Neural progenitor cell (in vitro differentiated cells): ENCODE data around the gene ALDH8A1. TPM values are rescaled to one million over a fixed set of nuclear protein-coding genes. Genes with fewer than 3 reads are reported as not detected.

Experiments used
- DNase-seq: peaks from one replicate; pipeline ENCODE4 v3.0.0-alpha.2; 2016; ENCODE audit warnings: low spot score
- H2AFZ ChIP-seq: fragments of 200-600 bp; sonication (generic); replicated peaks from 2 replicates; pipeline ENCODE4 v1.6.1; 2016; ENCODE audit warnings: antibody characterized with exemption
- H3F3A ChIP-seq: fragments of 200-600 bp; sonication (generic); 2 replicates; pipeline ENCODE4 v1.6.1; 2016; ENCODE audit warnings: antibody characterized with exemption, low read depth
- H3K27ac ChIP-seq: fragments of 200-600 bp; sonication (generic); 2 replicates; pipeline ENCODE4 v1.5.1; 2016; ENCODE audit warnings: mild to moderate bottlenecking
- H3K27me3 ChIP-seq: fragments of 200-600 bp; sonication (generic); 2 replicates; pipeline ENCODE4 v1.6.1; 2016; ENCODE audit warnings: mild to moderate bottlenecking, moderate library complexity
- H3K36me3 ChIP-seq: fragments of 200-600 bp; sonication (generic); 2 replicates; pipeline ENCODE4 v1.5.1; 2016
- H3K4me1 ChIP-seq: fragments of 200-600 bp; sonication (generic); 2 replicates; pipeline ENCODE4 v1.6.1; 2016; ENCODE audit warnings: mixed run types
- H3K4me2 ChIP-seq: fragments of 200-600 bp; sonication (generic); 2 replicates; pipeline ENCODE4 v1.6.1; 2016
- H3K4me3 ChIP-seq: fragments of 200-600 bp; sonication (generic); 2 replicates; pipeline ENCODE4 v1.5.1; 2016
- H3K79me2 ChIP-seq: fragments of 200-600 bp; sonication (generic); 2 replicates; pipeline ENCODE4 v1.6.1; 2016; ENCODE audit warnings: low read depth
- H3K9ac ChIP-seq: fragments of 200-600 bp; sonication (generic); 2 replicates; pipeline ENCODE4 v1.6.1; 2016
- H3K9me3 ChIP-seq: fragments of 200-600 bp; sonication (generic); 2 replicates; pipeline ENCODE4 v1.5.1; 2016; ENCODE audit warnings: low read depth
- H4K20me1 ChIP-seq: fragments of 200-600 bp; sonication (generic); 2 replicates; pipeline ENCODE4 v1.6.1; 2016; ENCODE audit warnings: low read depth
- H3K27ac Mint-ChIP-seq: 3 replicates; pipeline ENCODE4 v1.8.0; 2021; ENCODE audit warnings: mixed read lengths
- H3K27me3 Mint-ChIP-seq: 2 replicates; pipeline ENCODE4 v1.8.0; 2022; ENCODE audit warnings: low read depth, mild to moderate bottlenecking, inconsistent platforms, moderate library complexity, mixed read lengths; ENCODE audit not compliant: insufficient read depth
- H3K36me3 Mint-ChIP-seq: 3 replicates; pipeline ENCODE4 v1.8.0; 2021; ENCODE audit warnings: mixed read lengths
- H3K4me1 Mint-ChIP-seq: 3 replicates; pipeline ENCODE4 v1.8.0; 2021; ENCODE audit warnings: mixed read lengths
- H3K4me3 Mint-ChIP-seq: 3 replicates; pipeline ENCODE4 v1.8.0; 2021; ENCODE audit warnings: mild to moderate bottlenecking, moderate library complexity, mixed read lengths
- H3K9me3 Mint-ChIP-seq: 3 replicates; pipeline ENCODE4 v1.8.0; 2020; ENCODE audit warnings: mixed read lengths
- CTCF ChIP-seq: fragments of 200-600 bp; sonication (generic); IDR thresholded peaks from 2 replicates; pipeline ENCODE4 v1.5.1; 2017; ENCODE audit warnings: antibody characterized with exemption, mild to moderate bottlenecking
- EZH2 ChIP-seq: fragments of 200-600 bp; sonication (generic); IDR thresholded peaks from 2 replicates; pipeline ENCODE4 v1.6.1; 2017; ENCODE audit warnings: antibody characterized with exemption, mild to moderate bottlenecking, moderate library complexity
- EZH2phosphoT487 ChIP-seq: fragments of 200-600 bp; sonication (generic); IDR thresholded peaks from 2 replicates; pipeline ENCODE4 v1.6.1; 2017; ENCODE audit warnings: antibody characterized with exemption
- total RNA-seq: library from RNA; depleted of rRNA; stranded (reverse); fragments of >200 nt; gene quantifications from 2 replicates; pipeline ENCODE4 v1.2.3, GENCODE V29; 2015; ENCODE audit warnings: low replicate concordance

ALDH8A1 gene
- total RNA-seq, 1 donor from 2014 or later: not detected

GRCh38 chr6:134884752-134885151, 65.1 kb downstream of the ALDH8A1 start:
- Histone ChIP-seq H3K9ac (no peak overlapping the region), H3K4me2 (no peak overlapping the region), H2AFZ (no peak overlapping the region), H3K27me3 (no peaks in the 10 kb centered on the region), H3K9me3 (no peaks in the 10 kb centered on the region), H4K20me1 (no peaks in the 10 kb centered on the region), H3F3A (no peaks in the 10 kb centered on the region), H3K36me3 (no peaks in the 10 kb centered on the region), H3K4me1 (no peaks in the 10 kb centered on the region), H3K4me3 (no peak overlapping the region), H3K27ac (no peak overlapping the region), H3K79me2 (no peaks in the 10 kb centered on the region)
- no peak for DNase-seq
- no peak for TF ChIP-seq CTCF
- H3K27ac Mint-ChIP-seq: no peak overlapping the region
- no peak overlapping the region for H3K4me3 Mint-ChIP-seq
- H3K9me3 Mint-ChIP-seq: no peaks in the 10 kb centered on the region
- H3K36me3 Mint-ChIP-seq: no peaks in the 10 kb centered on the region
- peaks cover 2% of the 10 kb centered on the region for H3K27me3 Mint-ChIP-seq
- no peaks in the 10 kb centered on the region for H3K4me1 Mint-ChIP-seq

GRCh38 chr6:134883314-134883713, 66.6 kb downstream of the ALDH8A1 start:
- no peaks in the 10 kb centered on the region for H3K27me3 ChIP-seq

GRCh38 chr6:134882426-134883038, 67.4 kb downstream of the ALDH8A1 start:
- TF ChIP-seq EZH2phosphoT487: no peak
- TF ChIP-seq CTCF: peak; percentile 100
- Histone ChIP-seq H3K27me3 (no peaks in the 10 kb centered on the region), H3K4me2 (no peak overlapping the region), H3K9ac (no peak overlapping the region), H3K4me3 (no peak overlapping the region), H3K9me3 (no peaks in the 10 kb centered on the region), H3K27ac (no peak overlapping the region), H3F3A (no peaks in the 10 kb centered on the region), H2AFZ (peak overlapping the region; percentile 94), H3K79me2 (no peaks in the 10 kb centered on the region), H3K4me1 (no peaks in the 10 kb centered on the region), H3K36me3 (no peaks in the 10 kb centered on the region), H4K20me1 (no peaks in the 10 kb centered on the region)
- peak; percentile 70 for DNase-seq
- H3K36me3 Mint-ChIP-seq: no peaks in the 10 kb centered on the region
- no peak overlapping the region for H3K4me3 Mint-ChIP-seq
- H3K27ac Mint-ChIP-seq: no peak overlapping the region
- H3K4me1 Mint-ChIP-seq: no peaks in the 10 kb centered on the region
- H3K9me3 Mint-ChIP-seq: no peaks in the 10 kb centered on the region
- H3K27me3 Mint-ChIP-seq: peaks cover 4% of the 10 kb centered on the region

More at GRCh38 chr6:134883314-134883713, 66.6 kb downstream of the ALDH8A1 start:
- Histone ChIP-seq H3K4me2 (no peak overlapping the region), H2AFZ (no peak overlapping the region), H4K20me1 (no peaks in the 10 kb centered on the region), H3K27ac (no peak overlapping the region), H3K9ac (no peak overlapping the region), H3K79me2 (no peaks in the 10 kb centered on the region), H3F3A (no peaks in the 10 kb centered on the region), H3K4me1 (no peaks in the 10 kb centered on the region), H3K4me3 (no peak overlapping the region), H3K36me3 (no peaks in the 10 kb centered on the region), H3K9me3 (no peaks in the 10 kb centered on the region)
- peaks cover 4% of the 10 kb centered on the region for H3K27me3 Mint-ChIP-seq
- no peaks in the 10 kb centered on the region for H3K36me3 Mint-ChIP-seq
- no peak overlapping the region for H3K27ac Mint-ChIP-seq
- H3K9me3 Mint-ChIP-seq: no peaks in the 10 kb centered on the region
- H3K4me3 Mint-ChIP-seq: no peak overlapping the region
- no peak for TF ChIP-seq EZH2
- no peak for TF ChIP-seq CTCF
- TF ChIP-seq EZH2phosphoT487: no peak
- H3K4me1 Mint-ChIP-seq: no peaks in the 10 kb centered on the region
- no peak for DNase-seq
